ENCODE results near the gene TBXAS1.

TBXAS1 gene

GRCh38 chr7:139798221-139798620 is 30.8 kb upstream of the TBXAS1 start:
- DNase-seq (ENCODE audit: low read depth, low spot score) = no peak
- H3K4me3 ChIP-seq (ENCODE audit: low read depth, low read length) = no peak overlapping the region
- TF ChIP-seq CTCF (IDR thresholded peaks at IDR 0.05; ENCODE audit: low read depth, low read length) = no peak
- in situ Hi-C loops (cut with HindIII; ENCODE audit: low sequenced_read_pairs) = no loop called here

- DNase-seq (ENCODE audit: low read depth, low spot score) = no peak
- in situ Hi-C loops (cut with HindIII; ENCODE audit: low sequenced_read_pairs) = no loop called here
- no peak overlapping the region for H3K4me3 ChIP-seq (ENCODE audit: low read depth, low read length)
- no peak for TF ChIP-seq CTCF (IDR thresholded peaks at IDR 0.05; ENCODE audit: low read depth, low read length)
Observed at GRCh38 chr7:139798892-139799291, 30.2 kb upstream of the TBXAS1 start.

GRCh38 chr7:139799586-139799985 is 29.5 kb upstream of the TBXAS1 start:
- H3K4me3 ChIP-seq (ENCODE audit: low read depth, low read length) = no peak overlapping the region
- in situ Hi-C loops (cut with HindIII; ENCODE audit: low sequenced_read_pairs) = no loop called here
- no peak for TF ChIP-seq CTCF (IDR thresholded peaks at IDR 0.05; ENCODE audit: low read depth, low read length)
- no peak for DNase-seq (ENCODE audit: low read depth, low spot score)

- no peak overlapping the region for H3K4me3 ChIP-seq (ENCODE audit: low read depth, low read length)
- no peak for DNase-seq (ENCODE audit: low read depth, low spot score)
- TF ChIP-seq CTCF (IDR thresholded peaks at IDR 0.05; ENCODE audit: low read depth, low read length) = no peak
- in situ Hi-C loops (cut with HindIII; ENCODE audit: low sequenced_read_pairs) = no loop called here
Observed at GRCh38 chr7:139804571-139804970, 24.5 kb upstream of the TBXAS1 start.

- DNase-seq (ENCODE audit: low read depth, low spot score) = no peak
- in situ Hi-C loops (cut with HindIII; ENCODE audit: low sequenced_read_pairs) = no loop called here
- no peak for TF ChIP-seq CTCF (IDR thresholded peaks at IDR 0.05; ENCODE audit: low read depth, low read length)
- no peak overlapping the region for H3K4me3 ChIP-seq (ENCODE audit: low read depth, low read length)
Observed at GRCh38 chr7:139807009-139807408, 22.1 kb upstream of the TBXAS1 start.

- no peak for DNase-seq (ENCODE audit: low read depth, low spot score)
- no peak for TF ChIP-seq CTCF (IDR thresholded peaks at IDR 0.05; ENCODE audit: low read depth, low read length)
- in situ Hi-C loops (cut with HindIII; ENCODE audit: low sequenced_read_pairs) = no loop called here
- no peak overlapping the region for H3K4me3 ChIP-seq (ENCODE audit: low read depth, low read length)
Observed at GRCh38 chr7:139808427-139808826, 20.6 kb upstream of the TBXAS1 start.

- DNase-seq (ENCODE audit: low read depth, low spot score) = no peak
- no peak for TF ChIP-seq CTCF (IDR thresholded peaks at IDR 0.05; ENCODE audit: low read depth, low read length)
- H3K4me3 ChIP-seq (ENCODE audit: low read depth, low read length) = no peak overlapping the region
- in situ Hi-C loops (cut with HindIII; ENCODE audit: low sequenced_read_pairs) = no loop called here
Observed at GRCh38 chr7:139808846-139809442, 20.1 kb upstream of the TBXAS1 start.

Data from astrocyte of the spinal cord (primary cell).